ENCODE results near the gene TPX2. TPM values are rescaled to one million over a fixed set of nuclear protein-coding genes. Genes with fewer than 3 reads are reported as not detected.

TPX2 gene
- total and polyA plus RNA-seq, 10 of the 15 experiments (the other 5 are each of a cell fraction or from before 2014, with no cell fraction given), result 29.7 to 144 (median 89.0) TPM

DNA sequence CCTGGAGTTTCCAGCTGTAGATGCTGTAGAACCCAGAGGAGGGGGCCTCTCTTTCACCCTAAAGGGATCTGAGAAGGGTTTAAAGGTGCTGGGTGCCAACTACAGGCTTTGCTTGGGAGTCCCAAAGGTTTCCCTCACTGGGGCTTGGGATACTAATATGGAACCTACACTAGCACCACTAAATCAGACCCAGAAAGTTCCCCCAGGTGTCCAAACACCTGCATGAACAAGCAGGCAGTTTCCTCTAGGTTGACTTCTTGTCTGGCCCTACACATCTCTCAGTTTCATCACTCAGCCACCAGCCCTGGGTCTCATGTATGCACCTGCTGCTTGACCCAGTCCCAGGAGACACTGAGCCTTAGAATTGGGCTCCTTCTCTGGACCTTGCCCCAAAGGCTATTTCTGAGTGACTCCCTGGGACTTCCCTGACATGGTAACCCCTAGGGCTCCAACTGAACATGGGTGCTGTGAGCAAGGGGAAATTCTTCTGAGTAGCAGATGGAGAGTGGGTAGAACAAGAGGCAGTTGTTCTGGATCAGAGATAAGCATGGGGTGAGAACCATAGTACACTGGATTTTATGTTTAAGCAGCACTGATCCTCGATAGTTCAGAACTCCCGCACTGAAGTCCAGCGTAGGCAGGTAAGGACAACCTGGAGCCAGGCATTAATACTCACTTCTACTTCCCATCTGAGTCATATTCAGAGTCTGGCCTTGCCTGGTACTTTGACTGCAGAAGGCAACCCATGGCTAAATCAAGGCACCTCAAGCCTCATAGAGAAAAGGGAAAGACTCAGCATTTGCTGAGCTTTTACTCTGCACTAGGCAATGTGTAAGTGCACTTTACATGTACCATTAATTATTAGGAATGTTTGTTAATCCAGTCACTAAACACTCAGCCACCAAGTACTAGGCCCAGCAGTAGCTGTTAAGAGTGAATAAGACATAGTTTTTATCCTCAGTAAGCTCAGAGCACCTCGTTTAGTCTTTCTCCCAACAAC lies 33.2 kb upstream of the TPX2 start (continued):
- TF ChIP-seq, protein P1, sequence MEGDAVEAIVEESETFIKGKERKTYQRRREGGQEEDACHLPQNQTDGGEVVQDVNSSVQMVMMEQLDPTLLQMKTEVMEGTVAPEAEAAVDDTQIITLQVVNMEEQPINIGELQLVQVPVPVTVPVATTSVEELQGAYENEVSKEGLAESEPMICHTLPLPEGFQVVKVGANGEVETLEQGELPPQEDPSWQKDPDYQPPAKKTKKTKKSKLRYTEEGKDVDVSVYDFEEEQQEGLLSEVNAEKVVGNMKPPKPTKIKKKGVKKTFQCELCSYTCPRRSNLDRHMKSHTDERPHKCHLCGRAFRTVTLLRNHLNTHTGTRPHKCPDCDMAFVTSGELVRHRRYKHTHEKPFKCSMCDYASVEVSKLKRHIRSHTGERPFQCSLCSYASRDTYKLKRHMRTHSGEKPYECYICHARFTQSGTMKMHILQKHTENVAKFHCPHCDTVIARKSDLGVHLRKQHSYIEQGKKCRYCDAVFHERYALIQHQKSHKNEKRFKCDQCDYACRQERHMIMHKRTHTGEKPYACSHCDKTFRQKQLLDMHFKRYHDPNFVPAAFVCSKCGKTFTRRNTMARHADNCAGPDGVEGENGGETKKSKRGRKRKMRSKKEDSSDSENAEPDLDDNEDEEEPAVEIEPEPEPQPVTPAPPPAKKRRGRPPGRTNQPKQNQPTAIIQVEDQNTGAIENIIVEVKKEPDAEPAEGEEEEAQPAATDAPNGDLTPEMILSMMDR (IDR thresholded peaks at IDR 0.05 in 2 of 3, conservative IDR thresholded peaks at IDR 0.05 in 1 of 3; ENCODE audit: control insufficient read depth in 2 of 3, extremely low read depth in 1 of 3, insufficient read depth in 1 of 3, low read depth in 3 of 3, low read length in 3 of 3), result no peak
- 0 out of 2 replicates have a peak, but pooled peaks have one; percentile 54 for TF ChIP-seq IRF4 (IDR thresholded peaks at IDR 0.05; ENCODE audit: low read depth, low read length)
- TF ChIP-seq FOXK2 (IDR thresholded peaks at IDR 0.05), result no peak
- no peak for TF ChIP-seq HDAC6 (IDR thresholded peaks at IDR 0.05; ENCODE audit: unreplicated experiment)
- peak; percentile 85 for TF ChIP-seq EED (IDR thresholded peaks at IDR 0.05; ENCODE audit: low read depth)
- TF ChIP-seq, protein P2, sequence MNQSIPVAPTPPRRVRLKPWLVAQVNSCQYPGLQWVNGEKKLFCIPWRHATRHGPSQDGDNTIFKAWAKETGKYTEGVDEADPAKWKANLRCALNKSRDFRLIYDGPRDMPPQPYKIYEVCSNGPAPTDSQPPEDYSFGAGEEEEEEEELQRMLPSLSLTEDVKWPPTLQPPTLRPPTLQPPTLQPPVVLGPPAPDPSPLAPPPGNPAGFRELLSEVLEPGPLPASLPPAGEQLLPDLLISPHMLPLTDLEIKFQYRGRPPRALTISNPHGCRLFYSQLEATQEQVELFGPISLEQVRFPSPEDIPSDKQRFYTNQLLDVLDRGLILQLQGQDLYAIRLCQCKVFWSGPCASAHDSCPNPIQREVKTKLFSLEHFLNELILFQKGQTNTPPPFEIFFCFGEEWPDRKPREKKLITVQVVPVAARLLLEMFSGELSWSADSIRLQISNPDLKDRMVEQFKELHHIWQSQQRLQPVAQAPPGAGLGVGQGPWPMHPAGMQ (IDR thresholded peaks at IDR 0.05; ENCODE audit: borderline replicate concordance), result no peak
- no peak for TF ChIP-seq CBX5 (IDR thresholded peaks at IDR 0.05; ENCODE audit: low read depth)
- 0 out of 2 replicates have a peak, but pooled peaks have one; percentile 4 for TF ChIP-seq SPI1 (IDR thresholded peaks at IDR 0.05; ENCODE audit: borderline replicate concordance, insufficient read depth, low read depth, low read length)
- TF ChIP-seq EP300 (IDR thresholded peaks at IDR 0.05; ENCODE audit: borderline replicate concordance in 1 of 2, control insufficient read depth in 1 of 2, low read depth in 2 of 2, low read length in 2 of 2), result peak in 1 of 2 experiments; percentile 45; a peak in 1 of 4 replicates
- peak; percentile 80 for TF ChIP-seq NR2F1 (conservative IDR thresholded peaks at IDR 0.05)
- TF ChIP-seq SIX5 (IDR thresholded peaks at IDR 0.05; ENCODE audit: low read depth, low read length, severe bottlenecking), result no peak
- TF ChIP-seq BRCA1 (IDR thresholded peaks at IDR 0.05; ENCODE audit: low read depth, low read length), result no peak
- no peak for TF ChIP-seq STAT3 (IDR thresholded peaks at IDR 0.05; ENCODE audit: low read depth, low read length)
- 0 out of 2 replicates have a peak, but pooled peaks have one; percentile 6 for TF ChIP-seq CREM (IDR thresholded peaks at IDR 0.05; ENCODE audit: low read depth)
- TF ChIP-seq PAX5 (IDR thresholded peaks at IDR 0.05; ENCODE audit: borderline replicate concordance, low read depth, low read length), result no peak
- TF ChIP-seq, protein P3, sequence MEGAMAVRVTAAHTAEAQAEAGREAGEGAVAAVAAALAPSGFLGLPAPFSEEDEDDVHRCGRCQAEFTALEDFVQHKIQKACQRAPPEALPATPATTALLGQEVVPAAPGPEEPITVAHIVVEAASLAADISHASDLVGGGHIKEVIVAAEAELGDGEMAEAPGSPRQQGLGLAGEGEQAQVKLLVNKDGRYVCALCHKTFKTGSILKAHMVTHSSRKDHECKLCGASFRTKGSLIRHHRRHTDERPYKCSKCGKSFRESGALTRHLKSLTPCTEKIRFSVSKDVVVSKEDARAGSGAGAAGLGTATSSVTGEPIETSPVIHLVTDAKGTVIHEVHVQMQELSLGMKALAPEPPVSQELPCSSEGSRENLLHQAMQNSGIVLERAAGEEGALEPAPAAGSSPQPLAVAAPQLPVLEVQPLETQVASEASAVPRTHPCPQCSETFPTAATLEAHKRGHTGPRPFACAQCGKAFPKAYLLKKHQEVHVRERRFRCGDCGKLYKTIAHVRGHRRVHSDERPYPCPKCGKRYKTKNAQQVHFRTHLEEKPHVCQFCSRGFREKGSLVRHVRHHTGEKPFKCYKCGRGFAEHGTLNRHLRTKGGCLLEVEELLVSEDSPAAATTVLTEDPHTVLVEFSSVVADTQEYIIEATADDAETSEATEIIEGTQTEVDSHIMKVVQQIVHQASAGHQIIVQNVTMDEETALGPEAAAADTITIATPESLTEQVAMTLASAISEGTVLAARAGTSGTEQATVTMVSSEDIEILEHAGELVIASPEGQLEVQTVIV (IDR thresholded peaks at IDR 0.05; ENCODE audit: borderline replicate concordance, partially characterized antibody), result no peak
- TF ChIP-seq SREBF1 (IDR thresholded peaks at IDR 0.05; ENCODE audit: low read length), result no peak
- TF ChIP-seq, protein P4, sequence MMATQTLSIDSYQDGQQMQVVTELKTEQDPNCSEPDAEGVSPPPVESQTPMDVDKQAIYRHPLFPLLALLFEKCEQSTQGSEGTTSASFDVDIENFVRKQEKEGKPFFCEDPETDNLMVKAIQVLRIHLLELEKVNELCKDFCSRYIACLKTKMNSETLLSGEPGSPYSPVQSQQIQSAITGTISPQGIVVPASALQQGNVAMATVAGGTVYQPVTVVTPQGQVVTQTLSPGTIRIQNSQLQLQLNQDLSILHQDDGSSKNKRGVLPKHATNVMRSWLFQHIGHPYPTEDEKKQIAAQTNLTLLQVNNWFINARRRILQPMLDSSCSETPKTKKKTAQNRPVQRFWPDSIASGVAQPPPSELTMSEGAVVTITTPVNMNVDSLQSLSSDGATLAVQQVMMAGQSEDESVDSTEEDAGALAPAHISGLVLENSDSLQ (IDR thresholded peaks at IDR 0.05), result peak; percentile 39; the same call in 1 of the 2 replicates
- no peak for TF ChIP-seq NFYB (IDR thresholded peaks at IDR 0.05; ENCODE audit: insufficient read depth, low read depth, low read length)
- TF ChIP-seq IKZF1 (conservative IDR thresholded peaks at IDR 0.05), result peak; percentile 75
- no peak for TF ChIP-seq SP1 (IDR thresholded peaks at IDR 0.05; ENCODE audit: low read depth, low read length)
- TF ChIP-seq NFIC (IDR thresholded peaks at IDR 0.05; ENCODE audit: low read depth, low read length), result peak; percentile 65
- TF ChIP-seq MEF2B (IDR thresholded peaks at IDR 0.05; ENCODE audit: partially characterized antibody, poor library complexity, severe bottlenecking), result peak; percentile 81
